Thoracic aorta (tissue), 2 donors: ENCODE results near the gene KRT6B. TPM values are rescaled to one million over a fixed set of nuclear protein-coding genes. Genes with fewer than 3 reads are reported as not detected.

Source experiments
- ATAC-seq: fragments of 150-250 bp; one replicate; pipeline ENCODE4 v1.8.0; 2017; ENCODE audit warnings: low read depth; ENCODE audit not compliant: insufficient number of reproducible peaks, low FRiP score
- DNase-seq: peaks from one replicate; pipeline ENCODE4 v3.0.0-alpha.2; 2020; ENCODE audit warnings: low spot score
- H3K27ac ChIP-seq, 2 donors: fragments of 200-600 bp; sonication (generic); 1 replicate in 1 of 2; 2 replicates in 1 of 2; pipeline ENCODE4 v1.5.1; 2016; ENCODE audit warnings: mild to moderate bottlenecking in 2 of 2, moderate library complexity in 2 of 2
- H3K27me3 ChIP-seq: fragments of 200-600 bp; sonication (generic); replicated peaks from 2 replicates; pipeline ENCODE4 v1.6.0; 2016; ENCODE audit warnings: mild to moderate bottlenecking; ENCODE audit not compliant: insufficient read depth
- H3K36me3 ChIP-seq: fragments of 200-600 bp; sonication (generic); one replicate; pipeline ENCODE4 v1.5.1; 2016
- H3K4me1 ChIP-seq, 2 donors: fragments of 200-600 bp; sonication (generic); 1 replicate in 1 of 2; 2 replicates in 1 of 2; pipeline versions ENCODE4 v1.5.1 to v1.6.0; 2016; ENCODE audit warnings: low read depth in 2 of 2, mild to moderate bottlenecking in 1 of 2; ENCODE audit not compliant: control insufficient read depth in 1 of 2
- H3K4me3 ChIP-seq: fragments of 200-600 bp; sonication (generic); 2 replicates; pipeline ENCODE4 v1.5.1; 2016; ENCODE audit warnings: mild to moderate bottlenecking
- H3K9me3 ChIP-seq: fragments of 200-600 bp; sonication (generic); 2 replicates; pipeline ENCODE4 v1.5.1; 2016
- total RNA-seq, 2 donors: library from RNA; depleted of rRNA; stranded (reverse); fragments of >200 nt; gene quantifications; one replicate each; pipeline versions ENCODE4 v1.1.0 to v1.2.3, GENCODE V29; 2016
- TF ChIP-seq, protein P1 (sequence below): fragments of 200-600 bp; sonication (generic); IDR thresholded peaks from one replicate; pipeline ENCODE4 v1.5.1; 2019; ENCODE audit warnings: antibody characterized with exemption

The KRT6B gene
- total RNA-seq, 2 donors from 2014 or later: 0.41 TPM; not detected in 1

DNA sequence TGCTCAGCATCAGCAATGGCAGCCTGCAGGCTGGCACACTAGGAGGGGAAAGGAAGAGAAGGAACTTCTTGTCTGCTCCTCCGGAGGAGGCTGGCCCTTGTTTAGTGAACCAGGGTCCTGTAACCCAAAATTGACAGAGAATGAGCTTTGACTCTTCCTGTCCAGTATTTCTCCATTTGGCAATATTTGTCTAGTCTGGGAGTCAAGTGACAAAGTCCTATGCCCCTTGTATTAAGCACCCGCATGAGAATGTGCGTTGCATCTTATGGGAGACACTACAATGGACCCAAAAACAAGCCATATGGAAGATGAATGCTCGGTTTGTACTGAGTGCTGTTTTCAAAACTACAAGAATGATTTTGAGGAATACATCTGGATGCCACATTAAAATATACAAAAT, 17.9 kb upstream of the KRT6B start:
- Histone ChIP-seq H3K4me1 (no peaks in the 10 kb centered on the region), H3K36me3 (no peaks in the 10 kb centered on the region), H3K27me3 (no peaks in the 10 kb centered on the region), H3K4me3 (no peak overlapping the region), H3K9me3 (no peaks in the 10 kb centered on the region), H3K27ac (no peak overlapping the region)
- TF ChIP-seq, protein P1, sequence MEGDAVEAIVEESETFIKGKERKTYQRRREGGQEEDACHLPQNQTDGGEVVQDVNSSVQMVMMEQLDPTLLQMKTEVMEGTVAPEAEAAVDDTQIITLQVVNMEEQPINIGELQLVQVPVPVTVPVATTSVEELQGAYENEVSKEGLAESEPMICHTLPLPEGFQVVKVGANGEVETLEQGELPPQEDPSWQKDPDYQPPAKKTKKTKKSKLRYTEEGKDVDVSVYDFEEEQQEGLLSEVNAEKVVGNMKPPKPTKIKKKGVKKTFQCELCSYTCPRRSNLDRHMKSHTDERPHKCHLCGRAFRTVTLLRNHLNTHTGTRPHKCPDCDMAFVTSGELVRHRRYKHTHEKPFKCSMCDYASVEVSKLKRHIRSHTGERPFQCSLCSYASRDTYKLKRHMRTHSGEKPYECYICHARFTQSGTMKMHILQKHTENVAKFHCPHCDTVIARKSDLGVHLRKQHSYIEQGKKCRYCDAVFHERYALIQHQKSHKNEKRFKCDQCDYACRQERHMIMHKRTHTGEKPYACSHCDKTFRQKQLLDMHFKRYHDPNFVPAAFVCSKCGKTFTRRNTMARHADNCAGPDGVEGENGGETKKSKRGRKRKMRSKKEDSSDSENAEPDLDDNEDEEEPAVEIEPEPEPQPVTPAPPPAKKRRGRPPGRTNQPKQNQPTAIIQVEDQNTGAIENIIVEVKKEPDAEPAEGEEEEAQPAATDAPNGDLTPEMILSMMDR: no peak
- no peak for ATAC-seq
- no peak for DNase-seq

DNA sequence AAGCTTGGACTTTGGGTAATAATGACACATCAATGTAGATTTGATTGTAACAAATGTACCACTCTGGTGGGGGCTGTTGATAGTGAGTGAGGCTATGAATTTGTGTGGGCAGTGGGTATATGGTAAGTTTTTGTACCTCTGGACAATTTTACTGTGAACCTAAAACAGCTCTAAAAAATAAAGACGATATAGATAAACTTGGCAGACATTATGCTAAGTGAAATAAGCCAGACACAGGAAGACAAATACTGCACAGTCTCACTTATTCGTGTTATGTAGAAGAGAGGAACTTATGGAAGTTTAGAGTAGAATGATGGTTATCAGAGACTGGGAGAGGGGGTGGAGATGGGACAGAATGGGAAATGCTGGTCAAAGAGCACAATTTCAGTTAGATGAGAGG, 13.0 kb upstream of the KRT6B start:
- Histone ChIP-seq H3K36me3 (no peaks in the 10 kb centered on the region), H3K4me1 (no peaks in the 10 kb centered on the region), H3K27me3 (no peaks in the 10 kb centered on the region), H3K9me3 (no peaks in the 10 kb centered on the region), H3K27ac (no peak overlapping the region), H3K4me3 (no peak overlapping the region)
- TF ChIP-seq, protein P1: no peak
- ATAC-seq (no peak), DNase-seq (no peak)

DNA sequence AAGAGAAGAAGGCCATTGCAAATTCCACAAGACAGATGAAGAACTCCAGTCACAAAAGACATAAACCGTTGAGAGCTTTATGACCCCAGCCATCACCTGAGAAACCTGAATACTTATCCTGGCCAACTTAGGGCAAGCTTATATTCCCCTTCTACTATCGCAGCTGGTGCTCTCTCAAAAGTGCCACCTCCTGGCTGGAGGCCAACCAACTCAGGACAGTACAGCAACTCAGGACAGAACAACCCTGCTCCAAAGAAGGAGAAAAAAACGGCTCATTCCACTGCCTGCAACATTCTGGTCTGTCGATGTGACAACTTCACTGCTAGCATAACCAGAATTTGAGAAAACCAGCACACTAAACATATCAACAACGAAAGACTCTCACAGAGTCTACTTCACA, 9.7 kb upstream of the KRT6B start:
- Histone ChIP-seq H3K9me3 (no peaks in the 10 kb centered on the region), H3K4me1 (no peaks in the 10 kb centered on the region), H3K27me3 (no peaks in the 10 kb centered on the region), H3K27ac (no peak overlapping the region), H3K4me3 (no peak overlapping the region), H3K36me3 (no peaks in the 10 kb centered on the region)
- TF ChIP-seq, protein P1: no peak
- DNase-seq (no peak), ATAC-seq (no peak)

DNA sequence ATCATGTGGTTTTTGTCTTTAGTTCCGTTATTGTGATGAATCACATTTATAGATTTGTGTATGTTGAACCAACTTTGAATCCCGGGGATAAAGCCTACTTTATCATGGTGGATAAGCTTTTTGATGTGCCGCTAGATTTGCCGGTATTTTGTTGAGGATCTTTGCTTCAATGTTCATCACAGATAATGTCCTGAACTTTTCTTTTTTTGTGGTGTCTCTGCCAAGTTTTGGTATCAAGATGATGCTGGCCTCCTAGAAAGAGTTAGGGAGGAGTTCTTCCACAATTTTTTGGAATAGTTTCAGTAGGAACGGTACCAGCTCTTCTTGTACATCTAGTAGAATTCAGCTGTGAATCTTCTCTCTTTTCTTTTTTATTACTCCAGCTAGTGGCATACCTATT, 6.9 kb upstream of the KRT6B start:
- no peaks in the 10 kb centered on the region for H3K36me3 ChIP-seq
- no peak overlapping the region for H3K4me3 ChIP-seq
- H3K9me3 ChIP-seq: no peaks in the 10 kb centered on the region
- TF ChIP-seq, protein P1: no peak
- DNase-seq: no peak
- no peaks in the 10 kb centered on the region for H3K27me3 ChIP-seq
- no peak overlapping the region for H3K27ac ChIP-seq
- no peaks in the 10 kb centered on the region for H3K4me1 ChIP-seq
- no peak for ATAC-seq

DNA sequence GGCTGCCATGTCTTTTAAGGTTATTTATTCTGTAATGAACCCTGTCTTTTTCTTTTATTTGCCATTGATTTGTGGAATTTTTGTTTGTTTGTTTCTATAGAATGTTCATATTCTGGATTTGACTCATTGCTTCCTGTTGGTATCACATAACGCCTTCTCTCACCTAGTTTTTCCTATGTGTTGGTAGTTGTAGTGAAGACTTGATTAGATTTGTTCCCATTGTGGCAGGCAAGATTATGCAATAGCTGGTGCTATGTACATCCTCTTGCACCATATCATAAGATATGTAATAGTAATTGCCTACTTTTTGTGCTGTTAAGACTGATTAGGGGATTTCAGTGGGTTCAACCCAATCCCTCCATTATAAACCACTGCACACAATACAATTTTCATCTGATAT, 3.9 kb upstream of the KRT6B start:
- Histone ChIP-seq H3K4me3 (no peak overlapping the region), H3K27ac (no peak overlapping the region), H3K4me1 (no peaks in the 10 kb centered on the region), H3K27me3 (no peaks in the 10 kb centered on the region), H3K36me3 (no peaks in the 10 kb centered on the region), H3K9me3 (no peaks in the 10 kb centered on the region)
- TF ChIP-seq, protein P1: no peak
- ATAC-seq (no peak), DNase-seq (no peak)
